Heart left ventricle (tissue), 16 donors: ENCODE data around the gene FOXK1. TPM values are rescaled to one million over a fixed set of nuclear protein-coding genes. Genes with fewer than 3 reads are reported as not detected.
A peak's percentile ranks its signal among the peaks of the same experiment; 100 is the strongest.

ENCODE experiments used
- ATAC-seq, 4 donors: fragments of 200-7000 bp; cut with Tn5 transposase; one replicate each; pipeline ENCODE4 v1.9.1; 2020 to 2022; ENCODE audit warnings: moderate library complexity in 4 of 4, mild to moderate bottlenecking in 3 of 4, moderate number of reproducible peaks in 1 of 4
- DNase-seq, 5 donors: peaks; one replicate each; pipeline ENCODE4 v3.0.0-alpha.2; 2020
- H3K27ac ChIP-seq, 12 donors: fragments of 200-600 bp; sonication (generic) in 4 of 12; one replicate each; pipeline versions ENCODE4 v1.5.0 to v1.8.0; 2016 to 2022; ENCODE audit warnings: mild to moderate bottlenecking in 2 of 12
- H3K27me3 ChIP-seq, 9 donors: fragments of 200-600 bp; sonication (generic) in 2 of 9; one replicate each; pipeline versions ENCODE4 v1.5.1 to v1.8.0; 2016 to 2022; ENCODE audit warnings: mild to moderate bottlenecking in 3 of 9
- H3K36me3 ChIP-seq, 9 donors: fragments of 200-600 bp; sonication (generic) in 2 of 9; one replicate each; pipeline versions ENCODE4 v1.5.0 to v1.8.0; 2018 to 2022; ENCODE audit warnings: mild to moderate bottlenecking in 2 of 9
- H3K4me1 ChIP-seq, 12 donors: fragments of 200-600 bp; sonication (generic) in 4 of 12; one replicate each; pipeline versions ENCODE4 v1.5.0 to v1.8.0; 2016 to 2022; ENCODE audit warnings: mild to moderate bottlenecking in 3 of 12
- H3K4me3 ChIP-seq, 12 donors: fragments of 200-600 bp; sonication (generic) in 4 of 12; one replicate each; pipeline versions ENCODE4 v1.5.0 to v1.8.0; 2017 to 2022; ENCODE audit warnings: mild to moderate bottlenecking in 9 of 12, moderate library complexity in 4 of 12
- H3K9me3 ChIP-seq, 12 donors: fragments of 200-600 bp; sonication (generic) in 4 of 12; one replicate each; pipeline versions ENCODE4 v1.5.0 to v1.8.0; 2016 to 2022; ENCODE audit warnings: mild to moderate bottlenecking in 1 of 12
- POLR2A ChIP-seq, 2 donors: fragments of 450-650 bp; IDR thresholded peaks; one replicate each; pipeline ENCODE4 v1.6.1; 2017; ENCODE audit warnings: antibody characterized with exemption in 2 of 2, mild to moderate bottlenecking in 2 of 2, moderate library complexity in 2 of 2
- WGBS, 4 donors: extraction: QIAGEN DNeasy Blood & Tissue Kit in 2 of 4; methylation state at CpG; one replicate each; pipeline versions ENCODE4 v1.1.5 to v1.1.7; 2013 to 2018; 5-methylcytosine and 5-hydroxymethylcytosine counted together
- intact Hi-C, 10 donors: fragments of 100-400 bp; cut with DNase I; formaldehyde crosslinking; loops; one replicate each; pipeline versions ENCODE4 v1.11.1 to v1.14.2; 2022
- polyA plus RNA-seq, 2 donors: library from polyadenylated mRNA; stranded (reverse); fragments of 200-250 nt; gene quantifications; one replicate each; pipeline ENCODE4 v1.2.3, GENCODE V29; 2013
- total RNA-seq, 9 donors: library from RNA; depleted of rRNA in 2 of 9; stranded (reverse); fragments of >200 nt in 2 of 9; fragmentation: NEBNext Ultra II Directional in 3 of 9; extraction: Animal tissue kit (Norgen Biotek cat#: 25700) in 3 of 9; gene quantifications; one replicate each; pipeline versions ENCODE4 v1.1.0 to v1.2.4, GENCODE V29; 2016 to 2023
- TF ChIP-seq, protein P1 (sequence below), 12 donors: fragments of 200-600 bp; sonication (generic) in 4 of 12; IDR thresholded peaks; one replicate each; pipeline versions ENCODE4 v1.5.0 to v1.8.0; 2018 to 2022; ENCODE audit warnings: antibody characterized with exemption in 12 of 12, mild to moderate bottlenecking in 5 of 12
- donor health status: ischemic (EF 13 %, LVEDD 7.1; RV severe dilation, severe dysfunction).
- donor health status: healthy with polysubstance abuse.
- donor health status: DM: no; HTN: yes; CAD: no.
- donor health status: DM: no; HTN: no; CAD: no.
- donor health status: ischemic (EF 25% LVEDD 6.9; RV normal size, moderate dysfunction).
- donor health status: ischemic (EF 25% LVEDD 5.7; RV mildly dilated, moderate dysfunction).
- donor health status: healthy.
- donor health status: DM: yes; HTN: yes; CAD: no.
- donor health status: ischemic (EF 35%, LVEDD 5.7; RV mildly dilated, moderate dysfunction).
- donor health status: nonischemic (EF 11% LVEDD 7.7; RV severe dilation, severe dysfunction).
- donor health status: DM: yes; HTN: yes; CAD: no.
- donor health status: PGD.
- donor health status: ischemic (EF 29% LVEDD 5.4; RV normal size, mild dysfunction).
- donor health status: nonischemic (EF 23%, LVEDD 6.1; RV moderate dilation, normal function).

Gene FOXK1
- total and polyA plus RNA-seq, 11 donors: 9.3 to 43.7 (median 19.8) TPM

DNA sequence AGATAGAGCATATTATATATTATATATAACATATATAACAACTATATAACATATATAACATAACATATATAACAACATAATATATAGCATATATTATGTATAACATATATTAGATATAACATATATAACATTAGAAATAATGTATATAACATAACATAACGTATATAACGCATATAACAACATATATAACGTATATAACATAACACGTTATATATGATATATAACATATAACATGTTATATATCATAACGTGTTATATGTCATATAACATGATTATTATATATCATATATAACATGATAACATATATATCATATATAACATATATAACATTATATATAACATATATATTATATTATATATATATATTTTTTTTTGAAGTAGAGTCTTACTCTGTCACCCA, 97.0 kb downstream of the FOXK1 start:
- DNase-seq (no peak), ATAC-seq (no peak)
- Histone ChIP-seq H3K27me3 (no peaks in the 10 kb centered on the region), H3K4me1 (peaks cover 0 to 34% (median 24%) of the 10 kb centered on the region in 12 donors), H3K9me3 (no peaks in the 10 kb centered on the region), H3K36me3 (peaks cover 0 to 51% (median 40%) of the 10 kb centered on the region in 9 donors), H3K27ac (no peak overlapping the region), H3K4me3 (no peak overlapping the region)
- intact Hi-C loops: no loop called here
- WGBS, 4 donors: 86 to 94% (median 90%) methylated on average over 5 of the region's 5 CpGs
- no peak for TF ChIP-seq POLR2A (IDR thresholded peaks at IDR 0.05)
- TF ChIP-seq, protein P1, sequence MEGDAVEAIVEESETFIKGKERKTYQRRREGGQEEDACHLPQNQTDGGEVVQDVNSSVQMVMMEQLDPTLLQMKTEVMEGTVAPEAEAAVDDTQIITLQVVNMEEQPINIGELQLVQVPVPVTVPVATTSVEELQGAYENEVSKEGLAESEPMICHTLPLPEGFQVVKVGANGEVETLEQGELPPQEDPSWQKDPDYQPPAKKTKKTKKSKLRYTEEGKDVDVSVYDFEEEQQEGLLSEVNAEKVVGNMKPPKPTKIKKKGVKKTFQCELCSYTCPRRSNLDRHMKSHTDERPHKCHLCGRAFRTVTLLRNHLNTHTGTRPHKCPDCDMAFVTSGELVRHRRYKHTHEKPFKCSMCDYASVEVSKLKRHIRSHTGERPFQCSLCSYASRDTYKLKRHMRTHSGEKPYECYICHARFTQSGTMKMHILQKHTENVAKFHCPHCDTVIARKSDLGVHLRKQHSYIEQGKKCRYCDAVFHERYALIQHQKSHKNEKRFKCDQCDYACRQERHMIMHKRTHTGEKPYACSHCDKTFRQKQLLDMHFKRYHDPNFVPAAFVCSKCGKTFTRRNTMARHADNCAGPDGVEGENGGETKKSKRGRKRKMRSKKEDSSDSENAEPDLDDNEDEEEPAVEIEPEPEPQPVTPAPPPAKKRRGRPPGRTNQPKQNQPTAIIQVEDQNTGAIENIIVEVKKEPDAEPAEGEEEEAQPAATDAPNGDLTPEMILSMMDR (IDR thresholded peaks at IDR 0.05): no peak

- no peak for ATAC-seq
- Histone ChIP-seq H3K36me3 (peaks cover 0 to 74% (median 59%) of the 10 kb centered on the region in 9 donors), H3K27ac (no peak overlapping the region), H3K9me3 (no peaks in the 10 kb centered on the region), H3K4me1 (peaks cover 0 to 30% (median 12%) of the 10 kb centered on the region in 12 donors), H3K4me3 (no peak overlapping the region), H3K27me3 (no peaks in the 10 kb centered on the region)
- intact Hi-C loops: no loop called here
- WGBS, 4 donors: 91 to 97% (median 94%) methylated on average over 16 to 27 of the region's 27 CpGs
- no peak for DNase-seq
- TF ChIP-seq, protein P1 (IDR thresholded peaks at IDR 0.05): no peak
- TF ChIP-seq POLR2A (IDR thresholded peaks at IDR 0.05): no peak
Measured at GRCh38 chr7:4781366-4782069, 99.4 kb downstream of the FOXK1 start.

- DNase-seq: peak in 1 of 5 donors; percentile 5
- no peak overlapping the region for H3K27ac ChIP-seq
- no peak for TF ChIP-seq POLR2A (IDR thresholded peaks at IDR 0.05)
- TF ChIP-seq, protein P1 (IDR thresholded peaks at IDR 0.05): no peak
- H3K27me3 ChIP-seq: no peaks in the 10 kb centered on the region
- 93 to 94% (median 94%) methylated on average over 28 to 36 of the region's 36 CpGs for WGBS, 4 donors
- intact Hi-C loops: no loop called here
- no peak overlapping the region for H3K4me3 ChIP-seq
- H3K36me3 ChIP-seq: peaks cover 0 to 85% (median 70%) of the 10 kb centered on the region in 9 donors
- H3K9me3 ChIP-seq: no peaks in the 10 kb centered on the region
- ATAC-seq: no peak
- H3K4me1 ChIP-seq: peaks cover 0 to 21% (median 1%) of the 10 kb centered on the region in 12 donors
Measured at GRCh38 chr7:4782333-4783291, 100.5 kb downstream of the FOXK1 start.

- H3K36me3 ChIP-seq: peaks cover 0 to 86% (median 72%) of the 10 kb centered on the region in 9 donors
- ATAC-seq: no peak
- 85 to 97% (median 92%) methylated on average over 11 to 16 of the region's 16 CpGs for WGBS, 4 donors
Measured at GRCh38 chr7:4783292-4783652, 101.2 kb downstream of the FOXK1 start.

More at GRCh38 chr7:4783292-4783652, 101.2 kb downstream of the FOXK1 start:
- H3K27ac ChIP-seq: no peak overlapping the region
- no peak overlapping the region for H3K4me3 ChIP-seq
- intact Hi-C loops: no loop called here
- DNase-seq: no peak
- no peaks in the 10 kb centered on the region for H3K27me3 ChIP-seq
- H3K4me1 ChIP-seq: peaks cover 0 to 15% (median 0%) of the 10 kb centered on the region in 12 donors
- TF ChIP-seq, protein P1 (IDR thresholded peaks at IDR 0.05): no peak
- no peak for TF ChIP-seq POLR2A (IDR thresholded peaks at IDR 0.05)
- no peaks in the 10 kb centered on the region for H3K9me3 ChIP-seq
